Measurements from ENCODE around the gene EXOC6B. TPM values are rescaled to one million over a fixed set of nuclear protein-coding genes. Genes with fewer than 3 reads are reported as not detected.

EXOC6B gene
- total RNA-seq, 1 experiment from 2014 or later = 33.7 TPM

- H3K9me3 Mint-ChIP-seq = peaks cover 18% of the 10 kb centered on the region
- no peaks in the 10 kb centered on the region for H3K4me1 Mint-ChIP-seq
- TF ChIP-seq FOXP1 (CRISPR knock-in tag; IDR thresholded peaks at IDR 0.05; ENCODE audit: borderline replicate concordance) = no peak
- ATAC-seq = no peak
- no peak for DNase-seq (ENCODE audit: low spot score)
- no peak overlapping the region for H3K27ac Mint-ChIP-seq
- no peaks in the 10 kb centered on the region; the same call in 1 of the 2 replicates for H3K27me3 Mint-ChIP-seq (ENCODE audit: low read depth)
- peaks cover 21% of the 10 kb centered on the region for H3K36me3 Mint-ChIP-seq
- POLR2A ChIA-PET = no interaction called here
- CTCF ChIA-PET = no interaction called here
- no peak overlapping the region for H3K4me3 Mint-ChIP-seq
These were observed 19.4 kb downstream of the EXOC6B start for GRCh38 chr2:72806280-72806945.

DNA sequence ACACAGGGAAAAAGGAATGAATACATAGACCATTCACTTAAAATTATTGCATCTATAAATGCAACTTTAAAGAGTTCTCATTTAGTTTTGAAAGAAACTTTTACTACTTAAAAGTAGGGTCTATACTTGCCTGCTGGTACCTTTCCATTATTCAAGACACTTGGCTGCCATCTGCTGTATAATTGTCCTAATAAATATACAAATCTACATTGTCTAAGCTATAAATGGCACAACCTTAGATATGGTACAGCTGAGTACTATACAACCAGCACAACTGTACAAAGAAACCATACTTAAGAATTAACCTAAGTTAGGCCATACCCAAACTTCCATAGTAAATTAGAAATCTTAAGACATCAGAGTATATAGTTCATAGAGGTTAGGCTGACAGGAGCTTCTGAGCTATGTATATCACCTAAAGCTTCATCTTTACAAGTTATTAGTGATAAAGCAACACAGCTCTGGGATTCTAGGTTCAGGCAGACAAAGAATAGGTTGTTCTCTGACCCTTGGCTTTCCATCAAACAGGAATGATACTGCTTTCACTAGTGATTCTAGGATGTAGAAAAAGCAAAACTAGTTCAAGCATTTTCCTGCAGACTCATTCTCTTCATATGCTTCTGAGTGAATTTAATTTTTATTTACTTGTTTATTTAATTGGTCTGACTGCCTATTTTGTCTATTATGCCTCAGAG, 22.1 kb downstream of the EXOC6B start:
- ChIA-PET CTCF (interaction anchor here (1.1 to 1.9 kb wide), 2 partner anchors 12 to 59 kb away, joined by 3 to 7 read pairs; no protein-coding TSS in a partner anchor), POLR2A (no interaction called here)
- Mint-ChIP-seq H3K36me3 (peaks cover 4% of the 10 kb centered on the region), H3K4me1 (no peaks in the 10 kb centered on the region), H3K9me3 (peaks cover under 1% of the 10 kb centered on the region), H3K4me3 (no peak overlapping the region), H3K27me3 (ENCODE audit: low read depth) (no peaks in the 10 kb centered on the region), H3K27ac (no peak overlapping the region)
- no peak for ATAC-seq
- TF ChIP-seq RELA (CRISPR knock-in tag; IDR thresholded peaks at IDR 0.05; ENCODE audit: borderline replicate concordance) (no peak), CREM (CRISPR knock-in tag; IDR thresholded peaks at IDR 0.05) (no peak), ATF3 (CRISPR knock-in tag; conservative IDR thresholded peaks at IDR 0.05) (no peak), NFE2L1 (CRISPR knock-in tag; IDR thresholded peaks at IDR 0.05) (no peak), ZNF423 (CRISPR knock-in tag; IDR thresholded peaks at IDR 0.05) (no peak), ZNF219 (CRISPR knock-in tag; IDR thresholded peaks at IDR 0.05; ENCODE audit: borderline replicate concordance) (no peak), SOX15 (CRISPR knock-in tag; IDR thresholded peaks at IDR 0.05) (no peak), ETV6 (CRISPR knock-in tag; IDR thresholded peaks at IDR 0.05) (no peak), ZNF121 (CRISPR knock-in tag; IDR thresholded peaks at IDR 0.05) (no peak), ZNF671 (CRISPR knock-in tag; IDR thresholded peaks at IDR 0.05) (no peak), FOXP1 (CRISPR knock-in tag; IDR thresholded peaks at IDR 0.05; ENCODE audit: borderline replicate concordance) (no peak), CDX4 (CRISPR knock-in tag; IDR thresholded peaks at IDR 0.05; ENCODE audit: borderline replicate concordance) (no peak), CREB1 (CRISPR knock-in tag; IDR thresholded peaks at IDR 0.05) (no peak)
- TF ChIP-seq, protein P1, sequence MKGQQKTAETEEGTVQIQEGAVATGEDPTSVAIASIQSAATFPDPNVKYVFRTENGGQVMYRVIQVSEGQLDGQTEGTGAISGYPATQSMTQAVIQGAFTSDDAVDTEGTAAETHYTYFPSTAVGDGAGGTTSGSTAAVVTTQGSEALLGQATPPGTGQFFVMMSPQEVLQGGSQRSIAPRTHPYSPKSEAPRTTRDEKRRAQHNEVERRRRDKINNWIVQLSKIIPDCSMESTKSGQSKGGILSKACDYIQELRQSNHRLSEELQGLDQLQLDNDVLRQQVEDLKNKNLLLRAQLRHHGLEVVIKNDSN (CRISPR knock-in tag; IDR thresholded peaks at IDR 0.05) = no peak
- TF ChIP-seq, protein P2, sequence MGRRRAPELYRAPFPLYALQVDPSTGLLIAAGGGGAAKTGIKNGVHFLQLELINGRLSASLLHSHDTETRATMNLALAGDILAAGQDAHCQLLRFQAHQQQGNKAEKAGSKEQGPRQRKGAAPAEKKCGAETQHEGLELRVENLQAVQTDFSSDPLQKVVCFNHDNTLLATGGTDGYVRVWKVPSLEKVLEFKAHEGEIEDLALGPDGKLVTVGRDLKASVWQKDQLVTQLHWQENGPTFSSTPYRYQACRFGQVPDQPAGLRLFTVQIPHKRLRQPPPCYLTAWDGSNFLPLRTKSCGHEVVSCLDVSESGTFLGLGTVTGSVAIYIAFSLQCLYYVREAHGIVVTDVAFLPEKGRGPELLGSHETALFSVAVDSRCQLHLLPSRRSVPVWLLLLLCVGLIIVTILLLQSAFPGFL (CRISPR knock-in tag; IDR thresholded peaks at IDR 0.05; ENCODE audit: borderline replicate concordance) = no peak
- TF ChIP-seq, protein P3, sequence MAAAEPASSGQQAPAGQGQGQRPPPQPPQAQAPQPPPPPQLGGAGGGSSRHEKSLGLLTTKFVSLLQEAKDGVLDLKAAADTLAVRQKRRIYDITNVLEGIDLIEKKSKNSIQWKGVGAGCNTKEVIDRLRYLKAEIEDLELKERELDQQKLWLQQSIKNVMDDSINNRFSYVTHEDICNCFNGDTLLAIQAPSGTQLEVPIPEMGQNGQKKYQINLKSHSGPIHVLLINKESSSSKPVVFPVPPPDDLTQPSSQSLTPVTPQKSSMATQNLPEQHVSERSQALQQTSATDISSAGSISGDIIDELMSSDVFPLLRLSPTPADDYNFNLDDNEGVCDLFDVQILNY (CRISPR knock-in tag; IDR thresholded peaks at IDR 0.05) = no peak
- TF ChIP-seq, protein P4, sequence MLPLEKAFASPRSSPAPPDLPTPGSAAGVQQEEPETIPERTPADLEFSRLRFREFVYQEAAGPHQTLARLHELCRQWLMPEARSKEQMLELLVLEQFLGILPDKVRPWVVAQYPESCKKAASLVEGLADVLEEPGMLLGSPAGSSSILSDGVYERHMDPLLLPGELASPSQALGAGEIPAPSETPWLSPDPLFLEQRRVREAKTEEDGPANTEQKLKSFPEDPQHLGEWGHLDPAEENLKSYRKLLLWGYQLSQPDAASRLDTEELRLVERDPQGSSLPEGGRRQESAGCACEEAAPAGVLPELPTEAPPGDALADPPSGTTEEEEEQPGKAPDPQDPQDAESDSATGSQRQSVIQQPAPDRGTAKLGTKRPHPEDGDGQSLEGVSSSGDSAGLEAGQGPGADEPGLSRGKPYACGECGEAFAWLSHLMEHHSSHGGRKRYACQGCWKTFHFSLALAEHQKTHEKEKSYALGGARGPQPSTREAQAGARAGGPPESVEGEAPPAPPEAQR (CRISPR knock-in tag; IDR thresholded peaks at IDR 0.05) = no peak
- DNase-seq (ENCODE audit: low spot score) = no peak
